Measurements from ENCODE around the gene PFKP.
"Not testable (repeated sequence)": the region's sequence is repeated elsewhere in the genome, so short reads cannot be mapped to it uniquely, and the experiment has no call there.

PFKP gene

DNA sequence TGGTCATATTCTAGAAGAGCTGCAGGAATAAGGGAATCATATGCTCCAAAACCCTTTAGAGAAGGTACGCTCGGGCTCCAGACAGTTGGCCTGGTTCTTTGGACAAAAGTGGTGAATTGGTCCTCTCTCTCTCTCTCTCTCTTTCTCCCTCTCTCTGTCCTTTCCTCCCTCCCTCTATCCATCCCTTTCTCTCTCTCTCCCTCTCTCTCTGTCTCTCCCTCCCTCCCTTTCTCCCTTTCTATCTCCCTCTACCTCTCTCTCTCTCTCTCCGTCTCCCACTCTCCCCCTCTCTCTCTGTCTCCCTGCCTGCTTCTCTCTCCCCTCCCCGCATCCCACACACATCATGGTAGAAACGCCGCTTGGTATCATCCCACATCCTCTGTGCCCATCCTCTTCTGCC, 19.8 kb upstream of the PFKP start:
- DNase-seq, result no peak

- no peak for DNase-seq
Measured at GRCh38 chr10:3048119-3049019, 19.0 kb upstream of the PFKP start.

GRCh38 chr10:3051692-3052091, 15.7 kb upstream of the PFKP start:
- no peak for DNase-seq

DNA sequence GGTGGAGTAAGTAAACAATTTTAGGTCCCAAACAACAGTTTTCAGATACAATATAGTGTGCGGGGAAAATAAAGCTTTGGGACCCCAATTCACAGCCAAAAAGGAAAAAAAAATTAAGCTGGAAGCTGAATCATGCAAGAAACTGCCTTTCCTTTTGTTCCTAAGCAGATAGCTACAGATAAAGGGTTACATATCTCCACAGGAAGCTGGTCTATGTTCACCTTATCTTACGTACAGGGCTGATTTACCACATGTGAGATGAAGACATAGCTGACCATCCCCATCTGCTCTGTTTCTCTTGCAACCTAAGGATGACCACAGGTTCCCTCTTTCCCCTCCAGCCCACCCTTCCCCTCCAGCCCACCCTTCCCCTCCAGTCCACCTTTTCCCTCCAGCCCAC, 14.2 kb upstream of the PFKP start:
- no peak for DNase-seq

DNA sequence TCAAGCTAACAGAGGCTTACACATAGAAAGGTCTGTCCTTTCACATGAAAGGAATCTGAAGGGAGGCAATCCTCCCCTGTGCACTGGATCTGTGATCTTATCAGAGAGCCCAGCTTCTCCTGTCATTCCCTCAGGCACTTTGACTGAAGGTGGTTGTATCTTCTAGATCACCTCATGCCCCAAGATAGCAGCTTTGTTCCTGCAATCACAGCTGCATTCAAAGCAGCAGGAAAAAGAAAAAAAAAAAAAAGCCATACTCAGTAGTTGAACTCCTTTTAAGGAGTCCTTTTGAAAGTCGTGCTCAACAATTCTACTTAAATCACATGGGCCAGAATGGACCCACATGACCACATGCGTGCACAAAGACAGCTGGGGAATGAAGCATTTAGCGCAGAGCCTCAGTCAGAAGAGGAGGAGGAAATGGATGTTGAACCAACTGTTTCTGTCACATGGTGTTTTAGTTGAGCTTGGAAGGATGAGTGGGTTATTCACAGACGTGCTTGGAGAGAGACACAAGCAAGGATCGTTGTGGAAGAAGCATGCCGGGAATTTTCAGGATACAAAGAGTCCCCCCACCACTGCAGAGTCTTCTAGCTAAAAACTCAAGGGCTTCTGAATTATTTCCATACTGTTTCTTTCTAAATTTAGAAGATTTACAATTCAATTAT, 13.0 kb upstream of the PFKP start:
- DNase-seq, result no peak

DNA sequence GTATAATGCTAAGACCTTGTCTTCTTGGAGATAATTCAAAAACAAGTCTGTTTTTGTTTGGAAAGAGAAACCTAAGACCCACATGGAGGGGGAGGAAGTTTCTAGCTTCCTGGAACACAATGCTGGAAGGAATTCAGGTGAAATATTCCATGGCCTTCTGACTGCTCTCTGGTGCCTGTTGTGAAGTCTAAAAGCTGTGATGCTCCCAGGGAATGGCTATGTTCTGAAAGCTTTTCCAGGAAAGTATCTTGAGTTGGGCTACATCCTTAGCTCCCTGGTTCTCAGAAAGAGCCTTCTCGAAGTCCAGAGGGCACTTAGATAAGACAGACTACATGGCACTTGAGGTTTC, 12.5 kb upstream of the PFKP start:
- no peak for DNase-seq

- DNase-seq, result no peak
Measured at GRCh38 chr10:3056280-3057037, 10.9 kb upstream of the PFKP start.

DNA sequence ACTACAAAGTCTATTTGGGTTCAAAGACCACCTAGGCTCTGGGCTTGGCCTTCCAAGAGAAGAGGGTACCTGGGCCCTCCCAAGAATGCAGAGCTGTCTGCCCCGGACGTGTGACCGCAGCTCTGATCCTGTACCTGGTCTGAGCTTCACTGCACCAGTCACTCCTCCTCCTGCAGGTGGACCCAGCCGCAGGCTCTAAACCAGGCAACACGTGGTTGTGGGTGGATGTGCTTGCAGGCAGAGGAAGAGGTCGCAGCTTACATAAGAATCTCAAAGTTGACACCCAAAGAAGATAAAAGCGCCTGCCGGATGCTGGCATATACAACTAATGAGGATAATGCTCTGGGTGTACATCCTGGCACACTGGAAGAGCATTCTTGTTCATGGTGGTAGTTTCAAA, 9.4 kb upstream of the PFKP start:
- no peak for DNase-seq

GRCh38 chr10:3059974-3060373, 7.4 kb upstream of the PFKP start:
- DNase-seq, result no peak

- DNase-seq, result no peak
Measured at GRCh38 chr10:3060481-3060889, 6.9 kb upstream of the PFKP start.

- DNase-seq, result not testable (repeated sequence)
Measured at GRCh38 chr10:3061323-3061898, 5.9 kb upstream of the PFKP start.

DNA sequence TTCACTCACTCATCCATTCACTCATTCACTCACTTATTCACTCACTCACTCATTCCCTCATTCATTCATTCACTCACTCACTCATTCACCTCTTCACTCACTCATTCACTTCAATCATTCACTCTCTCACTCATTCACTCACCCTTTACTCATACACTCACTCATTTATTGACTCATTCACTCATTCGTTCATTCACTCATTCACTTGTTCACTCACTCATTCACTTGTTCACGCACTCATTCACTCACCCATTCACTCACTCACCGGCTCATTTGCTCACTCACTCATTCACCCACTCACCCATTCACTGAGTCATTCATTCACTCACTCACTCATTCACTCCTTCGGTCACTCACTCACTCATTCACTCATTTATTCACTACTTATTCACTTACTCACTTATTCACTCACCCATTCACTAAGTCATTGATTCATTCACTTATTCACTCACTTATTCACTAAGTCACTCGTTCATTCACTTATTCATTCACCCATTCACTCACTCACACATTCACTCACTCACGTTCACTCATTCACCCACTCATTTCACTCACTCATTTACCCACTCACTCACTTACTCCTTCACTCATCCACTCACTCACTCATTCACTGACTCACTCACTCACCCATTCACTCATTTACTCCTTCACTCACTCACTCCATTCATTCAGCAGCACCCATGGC, 4.7 kb upstream of the PFKP start:
- DNase-seq, result no peak

DNA sequence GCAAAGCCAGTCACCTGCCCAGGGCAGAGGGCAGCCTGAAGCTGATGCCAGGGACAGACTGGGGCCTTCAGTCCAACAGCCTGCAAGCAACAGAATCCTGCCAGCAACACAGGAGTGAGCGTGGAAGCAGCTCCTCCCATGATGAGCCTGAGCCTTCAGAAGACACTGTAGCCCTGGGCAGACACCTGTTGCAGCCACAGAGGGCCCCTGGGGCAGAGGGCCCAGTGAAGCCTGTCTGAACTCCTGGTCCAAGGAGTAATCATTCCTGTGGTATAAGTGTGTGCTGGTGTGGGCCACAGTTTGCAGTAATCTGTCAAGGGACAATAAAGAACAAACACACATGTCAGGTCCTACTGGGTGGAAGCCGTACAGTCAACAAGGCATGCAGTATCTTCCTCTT, 2.9 kb upstream of the PFKP start:
- DNase-seq, result no peak

DNA sequence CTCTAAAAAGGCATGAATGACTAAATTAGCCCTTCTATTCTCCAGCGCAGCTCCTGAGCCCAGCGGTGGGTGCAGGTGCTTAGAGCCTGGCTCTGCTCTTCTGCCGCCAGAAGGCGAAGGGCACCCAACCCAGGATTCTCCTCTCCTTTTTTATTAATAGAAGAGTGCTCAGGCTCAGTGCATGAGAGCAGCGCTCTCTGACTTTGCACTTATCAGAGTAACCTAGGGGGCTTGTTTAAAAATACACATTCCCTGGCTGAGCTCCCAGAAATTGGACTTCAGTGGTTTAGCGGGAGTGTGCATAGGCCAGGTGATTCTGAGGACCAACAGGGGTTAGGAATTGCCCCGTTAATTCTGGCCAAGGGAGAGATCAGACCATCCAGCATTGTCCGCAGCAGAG, 1.7 kb upstream of the PFKP start:
- no peak for DNase-seq

DNA sequence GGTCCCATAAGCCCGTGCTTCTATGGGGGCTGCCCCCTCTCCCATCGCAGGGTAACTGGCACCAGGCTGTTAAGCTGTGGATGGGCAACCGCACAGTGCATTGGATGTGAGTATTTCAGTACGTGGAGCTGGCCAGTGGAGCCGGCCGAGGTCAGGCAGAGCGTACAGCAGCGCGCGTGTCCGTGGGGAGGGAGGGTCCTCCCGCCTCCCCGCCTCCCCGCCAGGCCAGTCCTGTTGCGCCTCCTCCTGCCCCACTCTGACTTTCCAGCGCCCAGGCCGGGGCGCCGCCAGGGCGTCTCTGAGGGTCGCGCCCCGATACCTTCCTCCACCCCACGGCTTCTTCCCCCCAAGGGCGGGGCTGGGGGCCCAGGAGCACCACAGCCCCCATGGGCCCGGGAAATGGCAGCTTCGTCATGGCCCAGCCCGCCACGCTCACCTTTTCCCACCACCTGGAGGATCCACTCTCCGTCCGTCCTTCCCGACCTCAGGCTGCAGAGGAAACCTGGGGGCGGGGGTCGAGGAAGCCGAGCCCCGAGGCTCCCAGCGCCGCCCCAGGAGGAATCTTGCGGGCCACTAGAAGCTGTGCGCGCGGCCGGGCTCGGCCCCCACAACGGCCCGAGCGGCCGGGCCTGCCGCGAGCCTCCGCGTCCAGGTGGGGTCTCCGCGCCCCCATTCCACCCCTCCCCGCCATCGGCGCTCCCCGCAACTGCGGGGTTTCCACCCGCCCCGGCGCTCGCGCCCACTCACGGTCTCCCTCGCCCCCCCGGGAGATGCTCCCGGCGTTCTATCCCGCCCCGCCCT, 831 bp upstream of the PFKP start:
- no peak for DNase-seq

DNA sequence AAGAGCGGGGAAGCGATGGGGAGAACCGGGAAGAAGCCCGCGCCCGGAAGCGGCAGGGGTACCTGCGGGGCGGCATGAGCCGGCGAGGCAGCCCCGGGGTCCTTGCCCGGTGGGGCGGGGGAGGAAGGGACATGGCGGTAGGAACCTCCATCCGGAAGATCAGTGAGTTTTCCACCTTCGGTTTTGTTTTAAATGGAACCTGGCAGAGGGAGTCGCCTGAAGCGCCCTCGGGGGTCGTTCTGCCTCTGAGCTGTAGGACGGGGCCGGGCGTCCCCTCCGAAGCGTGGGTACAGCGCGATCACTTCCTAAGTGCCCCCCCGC, 471 bp downstream of the PFKP start:
- DNase-seq, result peak; percentile 69

DNA sequence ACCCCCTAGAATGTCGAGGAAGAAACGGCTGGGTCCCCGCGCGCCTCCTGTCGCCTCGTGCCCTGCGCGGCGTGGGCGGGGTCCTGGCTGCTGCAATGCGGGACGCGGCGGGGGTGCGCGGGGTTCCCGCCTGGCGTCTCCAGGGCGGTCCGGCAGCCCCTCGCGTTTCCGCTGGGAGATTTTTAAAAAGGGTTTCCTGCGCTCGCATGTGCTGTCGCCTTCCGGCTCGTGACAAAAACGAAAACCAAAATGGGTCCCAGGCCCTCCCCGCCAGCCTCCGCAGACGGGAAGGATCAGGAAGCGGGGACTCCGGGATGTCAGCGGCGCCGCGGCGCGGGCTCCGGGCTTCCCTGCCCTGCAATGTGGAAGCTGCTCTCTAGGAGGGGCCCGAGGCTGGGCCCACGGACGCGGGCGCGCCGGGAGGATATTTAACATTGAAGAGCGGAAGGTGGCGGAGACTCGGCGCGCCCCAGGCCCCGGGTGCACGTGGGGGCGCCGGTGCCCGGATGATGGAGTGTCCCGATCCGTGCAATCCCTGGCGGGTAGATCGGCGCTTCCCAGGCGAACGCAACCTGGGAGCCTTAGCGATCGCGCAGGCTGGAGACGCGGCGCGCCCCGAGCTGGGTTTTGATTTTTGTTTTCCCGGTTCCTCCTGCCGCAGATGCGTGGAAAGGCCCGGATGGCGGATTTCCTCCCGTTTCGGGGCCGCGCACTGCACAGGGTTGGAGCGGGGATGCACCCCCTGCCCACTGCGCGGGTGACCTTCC, 1.0 kb downstream of the PFKP start:
- DNase-seq, result peak; percentile 84

- peak; percentile 73 for DNase-seq
Measured at GRCh38 chr10:3068968-3069737, 1.8 kb downstream of the PFKP start.

DNA sequence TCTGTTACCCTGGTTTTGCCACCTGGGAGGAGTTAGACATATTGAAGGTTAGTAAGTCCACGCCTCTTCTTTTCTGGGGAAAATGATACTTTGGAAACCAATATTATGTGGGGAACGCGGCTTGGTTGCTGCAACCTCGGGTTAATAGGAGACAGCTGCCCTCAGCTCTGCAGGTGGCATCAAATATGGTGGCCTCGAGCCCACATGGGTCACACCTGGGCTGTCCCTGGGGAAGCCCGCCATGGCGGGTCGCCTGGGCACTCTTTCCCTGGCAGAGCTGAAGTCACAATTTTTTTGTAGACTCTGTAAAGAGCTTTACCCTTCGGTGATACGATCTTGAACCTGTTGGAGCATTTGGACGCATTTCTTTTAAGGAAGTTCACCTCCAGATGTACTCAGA, 2.5 kb downstream of the PFKP start:
- DNase-seq, result no peak

GRCh38 chr10:3071405-3072198, 4.3 kb downstream of the PFKP start:
- DNase-seq, result no peak
